ENCODE data around the gene TPX2.

TPX2 gene

DNA sequence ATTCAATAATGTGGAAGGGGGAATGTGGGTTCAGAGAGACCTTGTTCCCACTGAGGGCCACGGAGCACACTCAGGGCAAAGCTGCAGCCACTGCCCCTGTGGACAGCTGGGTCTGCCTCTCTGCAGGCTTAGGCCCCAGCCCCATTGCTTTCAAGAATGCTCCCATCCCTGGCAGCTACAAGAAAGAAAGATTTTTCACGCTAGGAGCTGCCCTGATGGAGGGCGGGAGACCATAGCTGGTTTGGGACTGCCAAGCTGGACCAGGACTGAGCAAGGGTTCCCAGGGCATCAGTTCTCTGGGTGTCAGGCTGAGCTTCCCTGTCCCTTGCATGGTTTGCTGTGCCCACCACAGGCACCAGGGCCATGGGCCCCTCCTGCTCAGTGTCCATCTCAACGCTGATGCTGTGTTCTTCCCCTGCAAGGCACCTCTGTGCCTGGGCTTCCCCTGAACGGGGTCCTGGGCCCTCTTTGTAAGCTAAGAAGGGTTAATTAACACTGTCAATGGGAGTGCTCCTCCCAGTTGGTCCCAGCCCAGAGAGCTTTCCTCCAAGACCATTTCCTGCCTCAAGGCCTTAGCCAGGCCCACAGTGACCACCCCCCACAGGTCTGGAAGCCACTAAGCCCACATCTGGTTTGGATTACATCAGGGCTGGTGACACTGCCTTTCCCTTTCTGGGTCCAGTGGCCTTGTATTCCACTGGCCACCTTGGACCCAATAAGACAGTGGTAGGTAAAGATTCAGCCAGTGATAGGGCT, 97.9 kb downstream of the TPX2 start:
- DNase-seq: no peak

DNA sequence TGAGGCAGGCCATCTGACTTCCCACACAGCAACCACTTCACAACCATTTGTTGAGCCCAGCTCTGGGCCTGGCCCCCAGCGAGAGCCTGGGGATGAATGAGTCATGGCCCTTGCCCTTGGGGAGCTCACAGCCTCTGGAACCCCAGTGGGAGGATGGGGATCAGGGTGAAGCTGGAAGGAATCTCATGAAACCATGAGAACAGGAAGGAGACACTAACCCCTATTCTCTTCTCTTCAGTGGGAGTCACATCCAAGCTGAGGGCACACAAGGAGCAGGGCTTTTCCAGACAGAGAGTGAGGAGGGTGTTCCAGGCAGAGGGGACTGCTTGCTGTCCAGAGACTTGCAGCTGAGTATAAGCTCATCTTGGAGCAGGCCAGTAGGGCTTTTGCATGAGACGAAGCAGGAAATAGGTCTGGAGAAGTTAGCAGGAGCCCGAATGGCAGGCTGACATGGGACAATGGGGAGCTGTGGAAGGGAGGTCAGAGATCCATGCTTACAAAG, 98.9 kb downstream of the TPX2 start:
- DNase-seq: no peak

DNA sequence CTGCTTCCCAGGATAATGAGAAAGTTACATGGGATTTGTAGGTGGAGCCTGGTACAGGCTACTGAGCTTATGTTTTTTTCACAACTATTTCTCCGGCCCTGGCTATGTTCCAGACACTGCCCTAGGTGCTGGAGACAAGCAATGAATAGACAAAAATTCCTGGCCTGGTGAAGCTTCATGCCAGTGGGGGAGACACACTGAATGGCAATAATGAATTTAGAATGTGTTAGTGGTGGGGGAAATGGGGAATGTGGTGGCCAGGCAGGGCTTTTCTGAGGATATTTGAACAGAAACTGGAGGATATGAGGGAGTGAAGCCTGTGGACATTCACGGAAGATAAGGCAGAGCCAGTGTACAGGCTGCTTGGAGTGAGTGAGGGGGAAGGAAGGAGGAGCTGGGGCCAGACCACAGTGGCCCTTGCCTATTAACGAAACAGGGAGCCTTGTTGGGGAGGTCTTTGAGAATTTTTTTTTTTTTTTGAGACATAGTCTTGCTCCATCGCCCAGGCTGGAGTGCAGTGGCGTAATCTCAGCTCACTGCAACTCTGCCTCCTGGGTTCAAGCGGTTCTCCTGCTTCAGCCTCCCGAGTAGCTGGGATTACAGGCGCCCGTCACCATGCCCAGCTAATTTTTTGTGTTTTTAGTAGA, 99.7 kb downstream of the TPX2 start:
- DNase-seq: no peak

DNA sequence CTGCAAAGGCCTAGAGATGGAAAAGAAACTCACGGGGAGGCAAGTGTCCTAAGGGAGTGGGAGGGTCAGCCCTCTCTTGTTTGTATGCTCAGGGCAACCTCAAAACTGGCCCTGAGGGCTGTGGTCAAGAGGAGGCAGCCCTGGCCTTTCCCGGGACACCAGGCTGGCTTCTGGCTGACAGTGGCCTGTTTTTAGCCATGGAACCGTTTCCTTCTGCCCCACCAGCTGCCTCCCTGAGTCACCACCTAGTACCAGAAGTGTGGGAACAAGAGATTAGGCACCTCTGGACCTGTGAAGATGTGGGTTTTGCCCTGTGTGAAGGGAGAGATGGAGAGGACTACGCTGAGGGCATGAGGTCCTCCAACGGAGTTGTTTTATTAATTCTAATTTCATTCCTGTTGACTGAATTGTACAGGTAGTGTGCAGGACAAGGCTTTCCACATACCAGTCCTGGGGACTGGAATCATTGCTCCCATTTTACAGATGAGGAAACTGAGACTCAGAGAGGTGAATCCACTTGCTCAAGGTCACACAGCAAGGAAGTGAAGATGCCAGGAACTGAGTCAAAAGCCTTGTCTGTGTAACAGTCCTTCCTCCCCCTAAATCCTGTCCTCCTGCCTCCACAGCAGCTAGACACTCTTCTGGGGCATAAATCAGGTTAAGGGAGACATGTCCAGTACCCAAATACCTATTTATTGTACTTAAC, 100.8 kb downstream of the TPX2 start:
- DNase-seq: no peak

DNA sequence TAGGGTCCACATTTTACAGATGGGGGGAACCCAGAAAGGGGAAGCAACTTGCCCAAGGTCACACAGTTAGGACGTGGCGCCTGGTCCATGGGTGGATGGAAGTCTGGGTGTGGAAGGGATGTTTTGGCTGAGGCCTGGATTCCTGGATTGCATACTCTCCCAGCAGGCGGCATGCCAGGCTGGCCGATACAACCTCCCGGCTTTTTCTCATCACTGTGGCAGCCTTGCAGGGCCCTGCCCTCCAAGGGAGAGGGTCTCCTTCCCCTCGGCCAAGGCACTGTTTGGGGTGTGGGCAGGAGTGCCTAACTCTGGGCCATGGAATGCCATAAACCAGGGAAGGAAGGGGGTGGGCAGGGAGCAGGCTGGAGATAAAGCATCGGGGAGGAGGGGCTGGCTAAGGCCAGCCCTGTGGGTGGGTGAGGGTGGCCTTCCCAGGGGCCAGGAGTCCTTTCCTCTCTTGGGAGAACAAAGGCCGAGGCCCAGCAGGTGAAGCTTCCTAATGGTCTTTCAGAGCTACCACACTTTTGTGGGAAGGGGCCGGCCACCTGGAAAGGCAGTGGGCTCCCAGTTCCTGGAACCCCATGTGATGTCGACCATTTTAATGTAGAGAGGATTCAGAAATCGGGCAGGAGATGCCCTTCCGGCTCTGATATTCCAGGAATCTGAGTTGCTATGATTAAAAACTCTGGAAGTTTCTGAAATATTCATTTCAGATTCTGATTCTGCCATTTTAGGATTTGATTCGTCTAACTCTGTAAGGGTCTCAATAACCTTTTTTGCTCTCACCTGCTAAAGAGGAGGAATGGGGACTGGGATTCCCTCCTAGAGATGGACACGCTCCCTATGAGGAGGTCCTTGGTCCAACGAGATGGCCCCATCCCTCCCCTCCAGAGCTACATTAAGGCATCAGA, 102.1 kb downstream of the TPX2 start:
- no peak for DNase-seq

DNA sequence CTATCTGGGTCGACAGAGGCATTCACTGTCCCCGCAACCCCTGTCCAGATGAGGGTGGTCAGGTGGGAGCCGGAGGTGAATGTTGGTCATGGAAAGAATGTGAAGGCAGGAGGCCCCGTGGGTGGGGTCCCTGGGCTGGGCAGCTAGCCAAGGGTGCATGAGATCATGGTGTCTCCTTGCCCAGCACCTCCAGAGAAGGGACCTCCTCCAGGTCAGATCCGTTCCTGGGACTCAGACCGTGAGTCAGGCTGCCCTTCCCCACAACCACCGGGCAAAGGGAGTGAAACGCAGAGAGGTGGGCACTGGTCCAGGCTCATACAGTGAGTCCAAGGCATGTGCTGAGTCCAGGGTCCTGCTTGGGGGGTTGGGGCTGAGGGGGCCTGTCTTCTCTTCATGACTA, 102.8 kb downstream of the TPX2 start:
- DNase-seq: no peak

DNA sequence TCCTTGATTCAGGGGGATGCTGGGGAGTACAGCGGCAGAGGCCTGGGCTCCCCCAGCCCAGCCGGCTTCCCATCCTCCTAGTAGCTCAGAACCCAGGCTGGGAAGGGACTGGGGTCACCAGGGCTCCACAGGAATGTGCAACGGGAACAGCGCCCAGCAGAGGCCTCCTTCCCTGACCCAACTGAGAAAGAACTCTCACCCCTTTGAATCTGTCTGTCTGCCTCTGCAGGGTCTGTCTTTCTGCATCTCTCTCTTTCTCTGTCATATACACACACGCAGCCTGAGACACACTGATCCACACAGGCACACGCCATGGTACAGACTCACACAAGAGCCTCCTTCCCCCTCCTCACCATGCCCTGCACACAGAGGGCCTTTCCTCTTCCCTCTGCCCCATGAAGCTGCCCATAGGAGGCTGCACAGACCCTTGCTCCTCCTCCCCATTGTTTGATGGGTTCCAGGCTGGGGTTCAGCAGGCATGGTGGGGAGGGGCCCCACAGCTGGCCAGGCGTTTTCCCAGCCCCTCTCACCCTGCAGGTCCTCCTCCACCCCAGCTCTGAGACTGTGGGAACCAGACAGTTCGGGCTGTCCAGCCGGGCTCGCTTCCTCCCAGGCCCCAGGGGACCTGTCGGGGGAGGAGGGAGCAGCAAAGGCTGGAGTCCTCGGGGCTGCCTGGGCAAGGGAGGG, 103.5 kb downstream of the TPX2 start:
- DNase-seq: no peak

DNA sequence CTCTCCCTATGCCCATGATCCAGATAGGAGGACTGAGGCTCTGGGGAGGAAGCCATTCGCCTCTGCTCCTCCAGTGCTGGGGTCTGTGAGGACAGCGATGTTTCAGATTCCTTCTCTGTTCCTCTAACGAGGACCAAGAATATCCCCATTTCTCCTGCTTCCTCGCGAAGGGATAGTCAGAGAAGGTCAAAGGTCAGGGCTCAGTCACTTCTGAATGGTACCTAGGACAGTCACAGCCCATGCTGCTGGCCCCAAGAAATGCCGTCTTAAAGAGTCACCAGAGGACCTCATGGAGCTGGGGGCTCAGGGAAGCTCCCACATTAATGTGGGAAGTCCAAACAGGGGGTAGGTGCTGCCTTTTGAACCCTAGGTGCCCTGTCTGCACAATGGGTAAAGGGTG, 104.2 kb downstream of the TPX2 start:
- no peak for DNase-seq

DNA sequence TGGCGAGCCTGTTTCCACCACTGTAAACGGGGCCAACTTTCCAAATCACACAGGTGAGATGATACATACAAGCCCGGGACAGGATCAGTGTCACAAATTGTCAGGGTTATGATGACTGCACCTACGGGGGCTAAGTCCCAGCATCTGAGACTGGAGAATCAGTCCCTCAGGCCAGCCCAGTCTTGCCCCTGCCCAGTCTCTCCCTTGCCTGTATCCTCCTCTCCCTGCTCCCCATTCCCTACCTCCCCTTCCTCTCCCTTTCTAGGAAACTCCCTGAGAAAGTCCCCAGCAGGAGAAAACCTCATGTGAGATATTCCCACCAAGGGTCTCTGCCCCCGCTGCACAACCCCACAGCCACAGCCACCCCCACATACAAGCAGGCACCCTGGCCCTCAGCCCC, 104.8 kb downstream of the TPX2 start:
- DNase-seq: no peak

DNA sequence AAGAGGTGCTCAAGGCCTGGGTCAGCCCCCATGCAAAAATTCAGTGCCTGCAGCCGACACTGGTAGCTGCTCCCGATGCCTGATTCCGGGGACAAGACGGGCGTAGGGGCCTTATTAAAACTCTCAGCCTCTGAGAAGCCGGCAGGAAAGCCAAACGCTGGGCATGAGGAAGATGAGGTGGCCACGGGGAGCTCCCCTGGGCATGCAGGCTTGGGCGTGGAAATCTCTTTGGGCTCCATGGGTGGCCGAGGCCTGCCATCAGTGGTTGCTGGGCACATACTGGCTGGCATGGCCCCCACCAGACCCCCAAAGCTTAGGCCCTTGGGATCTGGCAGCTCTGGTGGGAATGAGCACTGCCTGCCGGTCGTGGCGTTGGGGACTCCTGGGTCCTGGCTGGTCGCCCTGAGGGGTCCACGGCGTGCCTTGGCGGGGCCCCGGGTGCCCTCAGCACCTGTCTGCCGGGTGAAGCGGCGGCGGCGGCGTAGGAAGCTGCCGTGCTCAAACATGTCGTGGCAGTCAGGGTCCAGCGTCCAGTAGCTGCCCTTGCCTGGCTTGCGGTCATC, 105.7 kb downstream of the TPX2 start:
- DNase-seq: no peak

DNA sequence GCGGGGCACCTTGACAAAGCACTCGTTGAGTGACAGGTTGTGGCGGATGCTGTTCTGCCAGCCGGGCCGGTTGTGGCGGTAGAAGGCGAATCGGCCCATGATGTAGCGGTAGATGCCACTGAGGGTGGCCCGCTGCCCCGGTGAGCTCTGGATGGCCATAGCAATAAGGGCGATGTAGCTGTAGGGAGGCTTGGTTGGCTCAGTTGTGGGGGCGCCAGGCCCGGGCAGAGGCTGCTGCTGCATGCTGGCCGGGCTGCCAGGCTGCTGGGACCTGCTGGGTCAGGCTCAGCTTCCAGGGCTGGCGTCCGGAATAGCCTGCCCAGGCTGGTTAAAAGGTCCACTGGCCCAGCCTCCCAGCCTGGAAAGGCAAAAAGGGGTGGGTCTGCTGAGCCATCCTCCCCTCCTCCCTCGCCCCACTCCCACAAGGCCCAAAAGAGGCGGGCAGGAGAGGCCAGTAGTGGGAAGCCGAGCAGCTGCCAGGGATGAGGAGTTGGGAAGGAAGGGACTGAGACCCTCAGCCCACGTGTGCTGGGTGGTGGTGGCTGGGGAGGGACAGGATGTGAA, 106.3 kb downstream of the TPX2 start, which contains the start of gene FOXS1:
Gene FOXS1 (minus strand): TSS at position 305 of the 564 bp plus-strand sequence. CDS start 62 bp downstream, at position 243.
- no peak for DNase-seq

DNA sequence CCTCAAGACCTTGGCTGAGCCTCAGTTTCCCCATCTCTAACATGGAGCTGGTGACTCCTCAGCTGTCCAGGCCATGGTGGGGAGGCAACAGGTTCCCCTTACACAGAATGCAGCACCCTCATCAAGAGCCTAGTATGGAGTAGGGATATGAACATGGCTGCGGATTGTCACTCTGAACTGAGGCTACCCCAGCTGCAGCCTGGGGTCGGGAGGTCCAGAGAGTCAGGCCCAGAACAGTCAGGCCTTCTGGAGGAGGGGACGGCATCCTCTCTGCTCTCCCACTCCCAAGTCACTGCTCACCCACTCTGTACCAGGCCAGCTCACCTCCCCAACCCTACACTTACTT, 107.7 kb downstream of the TPX2 start:
- no peak for DNase-seq

DNA sequence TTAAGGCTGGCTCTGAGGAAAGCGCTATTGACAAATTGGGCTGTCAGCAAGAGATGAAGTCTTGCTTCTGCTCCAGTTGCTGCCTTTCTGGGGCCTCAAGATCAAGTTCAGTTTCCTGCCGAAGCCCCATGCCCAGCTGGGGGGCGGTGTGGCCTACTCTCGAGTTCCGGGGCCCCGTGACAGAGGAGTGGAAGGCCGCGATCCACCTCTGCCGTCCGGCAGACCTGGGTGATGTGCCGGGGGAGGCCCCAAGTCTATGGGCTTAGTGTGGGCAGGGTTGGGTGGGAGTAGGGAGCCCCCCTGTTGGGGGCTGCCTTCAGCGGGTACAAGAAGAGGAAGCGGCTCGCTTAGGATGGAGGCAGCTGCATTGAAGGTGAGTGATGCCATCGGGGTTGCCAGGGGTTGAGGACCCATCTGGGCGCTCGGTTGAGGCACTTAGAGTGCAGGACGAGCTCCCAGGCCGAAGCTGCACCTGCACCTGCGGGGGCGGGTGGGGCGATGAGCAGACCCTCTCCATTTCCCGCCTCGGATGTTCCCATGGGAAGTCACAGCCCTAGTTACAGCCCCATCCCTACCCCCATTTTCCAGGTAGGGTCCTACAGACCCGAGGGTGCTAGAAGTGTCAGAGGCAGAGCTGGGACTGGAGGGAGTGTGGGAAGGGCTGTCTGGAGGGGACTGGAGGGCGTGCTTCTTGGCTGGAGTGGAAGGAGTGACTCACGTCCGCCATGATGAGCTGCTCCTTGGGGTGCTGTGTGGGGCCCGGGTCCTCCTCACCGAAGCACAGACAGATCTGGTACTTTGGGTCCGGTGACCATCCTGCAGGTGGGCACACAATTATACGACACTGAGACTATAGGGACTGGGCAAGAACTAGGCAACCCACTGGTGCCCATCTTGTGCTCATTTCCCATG, 109.3 kb downstream of the TPX2 start:
- DNase-seq: no peak

DNA sequence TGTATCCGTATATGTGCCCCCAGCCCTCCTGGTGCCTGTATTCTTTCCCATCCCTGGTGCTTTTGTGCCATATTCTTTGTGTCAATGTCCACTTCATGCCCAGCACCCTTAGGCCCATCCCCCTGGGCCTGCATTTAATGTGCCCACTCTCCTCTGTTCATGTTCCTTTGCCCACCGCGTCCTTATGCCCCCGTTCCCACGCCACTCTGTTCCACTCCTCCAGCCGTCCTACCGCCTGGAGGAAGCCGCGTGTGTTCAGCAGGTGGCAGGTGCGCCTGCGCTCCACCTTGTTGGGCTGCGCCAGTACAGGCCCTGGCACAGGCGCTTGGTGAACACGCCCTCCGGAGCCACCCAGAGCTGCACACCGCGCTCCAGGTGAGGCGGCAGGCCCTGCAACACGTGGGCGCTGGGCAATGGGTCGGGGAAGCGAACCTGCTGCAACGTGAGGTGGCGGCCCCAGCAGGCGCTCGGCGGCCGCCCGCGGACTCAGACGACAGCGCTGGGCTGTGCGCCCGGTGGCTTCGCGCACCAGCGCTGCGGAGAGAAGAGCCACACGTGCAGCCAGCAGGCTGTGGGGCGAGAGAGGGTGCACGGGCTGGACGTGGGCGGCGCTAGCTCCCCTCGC, 110.3 kb downstream of the TPX2 start:
- no peak for DNase-seq
